ENCODE measurements around the gene DNLZ. TPM values are rescaled to one million over a fixed set of nuclear protein-coding genes. Genes with fewer than 3 reads are reported as not detected.
A peak's percentile ranks its signal among the peaks of the same experiment; 100 is the strongest.

Gene DNLZ
- total RNA-seq, 1 donor, result 6.1 TPM

DNA sequence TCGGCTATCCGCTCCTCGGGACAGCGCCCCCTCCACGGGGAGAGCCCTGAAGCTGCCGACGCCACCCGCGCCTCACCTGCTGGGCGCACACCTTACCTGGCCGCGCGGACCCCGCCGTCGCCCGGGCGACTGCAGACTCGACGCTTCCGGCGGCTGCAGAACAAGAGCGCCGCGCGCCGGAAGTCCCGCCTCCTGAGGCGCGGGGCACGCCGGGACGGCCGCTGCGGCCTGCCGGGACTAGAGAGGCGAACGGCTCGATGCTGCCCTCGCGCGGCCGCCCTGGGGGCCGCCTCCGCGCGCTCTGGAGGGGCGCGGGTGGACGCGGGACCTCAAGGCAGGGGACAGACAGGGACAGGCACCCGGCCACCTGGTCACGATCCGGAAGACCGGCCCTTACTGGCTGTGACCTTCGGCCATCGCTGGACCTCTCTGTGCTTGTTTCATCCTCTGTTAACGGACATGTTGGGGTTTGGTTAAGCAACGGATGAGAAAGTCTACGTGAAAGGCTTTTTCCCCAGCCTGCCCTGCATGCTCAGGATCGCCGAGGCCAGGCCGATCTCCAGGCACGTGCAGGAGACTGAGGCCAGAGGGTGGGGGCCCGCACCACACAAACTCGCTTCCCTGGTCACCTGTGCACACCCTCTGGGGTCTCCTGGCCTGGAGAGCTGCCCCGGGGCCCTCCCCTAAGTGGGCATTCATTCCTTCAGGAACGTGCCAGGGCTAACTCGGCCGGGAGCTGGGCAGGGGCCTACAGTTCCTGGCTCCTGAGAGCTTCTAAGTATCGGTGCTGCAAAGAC, 36.7 kb upstream of the DNLZ start, which contains the start of gene SNAPC4:
Gene SNAPC4, minus strand, starts transcription at position 133 of the 797 bp plus-strand sequence. CDS start 1,742 bp downstream, outside the sequence.
- TF ChIP-seq, protein P1, sequence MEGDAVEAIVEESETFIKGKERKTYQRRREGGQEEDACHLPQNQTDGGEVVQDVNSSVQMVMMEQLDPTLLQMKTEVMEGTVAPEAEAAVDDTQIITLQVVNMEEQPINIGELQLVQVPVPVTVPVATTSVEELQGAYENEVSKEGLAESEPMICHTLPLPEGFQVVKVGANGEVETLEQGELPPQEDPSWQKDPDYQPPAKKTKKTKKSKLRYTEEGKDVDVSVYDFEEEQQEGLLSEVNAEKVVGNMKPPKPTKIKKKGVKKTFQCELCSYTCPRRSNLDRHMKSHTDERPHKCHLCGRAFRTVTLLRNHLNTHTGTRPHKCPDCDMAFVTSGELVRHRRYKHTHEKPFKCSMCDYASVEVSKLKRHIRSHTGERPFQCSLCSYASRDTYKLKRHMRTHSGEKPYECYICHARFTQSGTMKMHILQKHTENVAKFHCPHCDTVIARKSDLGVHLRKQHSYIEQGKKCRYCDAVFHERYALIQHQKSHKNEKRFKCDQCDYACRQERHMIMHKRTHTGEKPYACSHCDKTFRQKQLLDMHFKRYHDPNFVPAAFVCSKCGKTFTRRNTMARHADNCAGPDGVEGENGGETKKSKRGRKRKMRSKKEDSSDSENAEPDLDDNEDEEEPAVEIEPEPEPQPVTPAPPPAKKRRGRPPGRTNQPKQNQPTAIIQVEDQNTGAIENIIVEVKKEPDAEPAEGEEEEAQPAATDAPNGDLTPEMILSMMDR (IDR thresholded peaks at IDR 0.05; ENCODE audit: insufficient read depth, low read length), result peak; percentile 68
- peak within 1 kb of the TSS; percentile 92 for H3K4me3 ChIP-seq (ENCODE audit: low read depth, low read length)
- peak; percentile 79 for DNase-seq (ENCODE audit: low read depth)

DNA sequence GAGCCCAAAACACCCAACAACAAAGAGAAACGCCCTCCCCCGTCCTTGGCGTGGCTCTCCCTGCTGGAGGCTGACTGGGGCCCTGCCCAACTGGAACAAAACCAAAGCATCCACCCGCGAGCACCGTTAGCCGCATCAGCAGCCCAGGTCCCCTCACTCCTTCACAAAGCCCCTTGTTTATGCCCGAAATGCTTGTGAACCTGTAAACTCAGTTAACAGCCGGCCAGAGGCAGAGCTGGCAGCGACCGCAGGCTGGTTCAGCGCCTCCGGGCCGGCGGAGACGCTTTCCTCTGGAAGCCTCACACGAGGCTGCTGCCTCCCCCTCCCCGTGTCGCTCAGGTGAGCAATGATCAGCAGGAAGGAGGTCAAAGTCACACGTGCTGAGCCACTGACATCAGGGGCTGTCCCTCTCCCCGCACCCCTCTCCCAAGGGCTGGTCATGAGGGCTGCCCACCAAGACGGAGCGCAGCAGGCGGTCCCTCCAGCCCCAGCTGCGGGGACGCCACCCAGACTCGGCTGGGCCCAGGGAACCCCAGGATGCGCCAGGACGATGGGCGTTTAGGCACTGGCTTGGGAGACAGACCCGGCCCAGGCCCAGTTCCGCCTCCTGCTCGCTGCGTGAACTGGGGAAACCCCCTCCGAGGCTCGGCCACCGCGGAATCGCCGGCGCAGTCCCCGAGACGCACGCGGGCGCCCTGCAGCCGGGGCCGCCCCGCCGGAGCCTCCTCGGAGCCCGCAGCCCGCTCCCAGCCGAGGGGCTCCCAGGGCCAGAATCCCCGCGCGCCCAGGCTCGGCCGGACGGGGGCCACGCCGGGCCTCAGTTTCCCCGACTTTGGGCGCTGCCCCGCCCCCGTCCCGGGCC, 35.9 kb upstream of the DNLZ start:
- DNase-seq (ENCODE audit: low read depth), result peak; percentile 39
- peak overlapping the region; percentile 92 for H3K4me3 ChIP-seq (ENCODE audit: low read depth, low read length)
- TF ChIP-seq, protein P1 (IDR thresholded peaks at IDR 0.05; ENCODE audit: insufficient read depth, low read length), result no peak

DNA sequence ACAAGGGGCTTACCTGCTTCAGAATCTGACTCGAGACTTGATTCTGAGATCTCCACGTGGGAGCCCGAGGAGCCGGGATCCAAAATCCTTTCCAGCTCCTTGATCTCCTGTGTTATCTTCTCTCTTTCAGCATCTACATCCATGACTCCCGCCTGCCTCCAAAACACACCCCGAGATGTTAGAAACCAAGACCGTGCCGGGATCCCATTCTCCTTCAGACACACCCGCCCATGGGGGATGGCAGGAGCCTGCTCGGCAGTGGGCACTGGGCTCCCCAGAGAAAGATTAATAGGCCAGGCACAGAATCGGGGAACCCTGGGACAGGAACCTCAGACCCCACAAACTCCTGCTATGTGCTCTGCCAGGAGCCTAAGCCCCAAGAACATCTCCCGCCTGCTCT, 34.7 kb upstream of the DNLZ start:
- H3K4me3 ChIP-seq (ENCODE audit: low read depth, low read length), result peak overlapping the region; percentile 92
- DNase-seq (ENCODE audit: low read depth), result no peak
- TF ChIP-seq, protein P1 (IDR thresholded peaks at IDR 0.05; ENCODE audit: insufficient read depth, low read length), result no peak

DNA sequence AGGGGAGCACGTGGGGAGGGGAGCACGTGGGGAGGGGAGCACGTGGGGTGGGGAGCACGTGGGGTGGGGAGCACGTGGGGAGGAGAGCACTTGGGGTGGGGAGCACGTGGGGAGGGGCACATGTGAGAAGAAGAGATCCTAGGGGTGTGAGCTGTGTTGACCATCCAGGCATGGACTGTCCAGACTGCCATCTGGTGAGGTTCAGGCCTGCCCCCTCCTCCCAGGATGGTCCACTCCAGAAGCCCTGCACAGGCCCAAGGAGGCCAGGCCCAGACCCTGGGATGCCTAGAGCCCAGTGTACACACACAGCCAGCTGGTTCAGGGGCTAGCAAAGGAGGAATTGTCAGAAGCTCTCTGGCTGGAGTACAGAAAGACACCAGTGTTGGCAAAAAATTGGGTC, 34.1 kb upstream of the DNLZ start:
- no peak for DNase-seq (ENCODE audit: low read depth)
- TF ChIP-seq, protein P1 (IDR thresholded peaks at IDR 0.05; ENCODE audit: insufficient read depth, low read length), result no peak
- H3K4me3 ChIP-seq (ENCODE audit: low read depth, low read length), result no peak overlapping the region

DNA sequence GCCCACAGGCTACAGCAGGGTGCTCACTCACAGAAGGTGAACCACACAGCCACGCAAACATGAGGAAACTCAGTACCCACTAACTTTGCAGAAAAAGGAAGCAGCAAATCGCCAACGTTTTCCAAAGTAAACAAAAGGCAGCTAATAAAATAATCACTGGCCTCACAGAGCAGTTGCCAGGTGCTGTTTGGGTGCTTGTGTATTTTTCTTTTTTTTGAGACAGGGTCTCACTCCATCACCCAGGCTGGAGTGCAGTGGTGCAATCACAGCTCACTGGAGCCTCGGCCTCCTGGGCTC, 32.6 kb upstream of the DNLZ start:
- H3K4me3 ChIP-seq (ENCODE audit: low read depth, low read length), result no peak overlapping the region
- TF ChIP-seq, protein P1 (IDR thresholded peaks at IDR 0.05; ENCODE audit: insufficient read depth, low read length), result no peak
- DNase-seq (ENCODE audit: low read depth), result no peak

DNA sequence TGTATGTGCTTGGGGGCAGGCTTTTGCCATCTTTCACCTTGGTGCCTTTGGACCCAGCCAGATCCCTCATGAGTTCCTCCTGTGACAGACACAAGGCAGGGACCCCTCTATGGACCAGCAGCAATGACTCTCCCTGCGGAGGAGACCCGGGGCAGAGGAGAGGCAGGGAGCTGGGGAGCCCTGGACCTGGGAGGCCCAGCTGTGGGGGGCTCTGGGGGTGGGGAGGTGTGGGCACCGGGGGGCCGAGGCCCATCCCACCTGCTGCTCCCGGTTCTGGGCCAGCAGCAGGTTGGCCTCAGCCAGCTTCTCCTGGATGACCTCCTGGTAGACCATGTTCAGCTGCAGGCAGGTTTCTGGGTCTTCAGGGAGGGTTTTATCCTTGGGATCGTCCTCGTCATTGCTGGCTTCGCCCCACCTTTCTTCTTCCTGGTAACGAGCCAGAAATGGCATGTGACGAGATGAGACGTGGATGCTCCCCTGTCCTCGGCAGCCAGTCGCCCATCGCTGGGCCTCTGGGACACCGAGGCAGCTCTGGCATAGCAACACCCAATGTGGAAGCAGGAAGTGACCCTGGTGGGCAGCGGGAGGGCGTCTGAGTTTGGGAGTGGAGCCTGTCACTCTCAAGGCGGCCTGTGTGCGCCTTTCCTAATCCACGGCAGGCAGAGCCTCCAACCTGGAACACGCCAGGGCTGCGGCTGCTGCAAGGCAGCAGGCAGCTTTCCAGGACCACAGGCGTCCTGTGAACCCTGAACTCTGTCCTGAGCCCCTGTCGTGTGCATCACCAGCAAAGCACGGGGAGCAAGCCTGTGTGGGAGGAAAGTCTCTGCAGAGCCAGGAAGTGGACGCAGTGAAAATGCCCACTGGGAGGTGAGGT, 32.0 kb upstream of the DNLZ start:
- no peak for DNase-seq (ENCODE audit: low read depth)
- no peak overlapping the region for H3K4me3 ChIP-seq (ENCODE audit: low read depth, low read length)
- TF ChIP-seq, protein P1 (IDR thresholded peaks at IDR 0.05; ENCODE audit: insufficient read depth, low read length), result no peak

All from fibroblast of the aortic adventitia (primary cell).